SK-N-MC (cell line): ENCODE measurements around the gene ZNF358.

Experiments used
- DNase-seq: peaks from one replicate; pipeline ENCODE4 v3.0.0-alpha.2; 2011; ENCODE audit warnings: low read depth, low spot score
- H3K27ac ChIP-seq: fragments of 200-600 bp; sonication (generic); 2 replicates; pipeline ENCODE4 v1.5.1; 2016; ENCODE audit warnings: mixed run types
- H3K36me3 ChIP-seq: fragments of 200-600 bp; sonication (generic); 2 replicates; pipeline ENCODE4 v1.6.1; 2017; ENCODE audit warnings: antibody characterized with exemption, low read length, mixed read lengths; ENCODE audit not compliant: insufficient read depth
- H3K4me3 ChIP-seq: fragments of 200-600 bp; sonication (generic); 2 replicates; pipeline ENCODE4 v1.5.1; 2016
- H3K9ac ChIP-seq: fragments of 200-600 bp; sonication (generic); 2 replicates; pipeline ENCODE4 v1.8.0; 2017; ENCODE audit warnings: mixed run types, mixed read lengths; ENCODE audit not compliant: insufficient read length
- H3K9me3 ChIP-seq: fragments of 200-600 bp; sonication (generic); 2 replicates; pipeline ENCODE4 v1.6.1; 2017; ENCODE audit warnings: low read depth, mild to moderate bottlenecking, antibody characterized with exemption, low read length, moderate library complexity, mixed read lengths
- EZH2 ChIP-seq: fragments of 200-600 bp; sonication (generic); IDR thresholded peaks from one replicate; pipeline ENCODE4 v1.6.1; 2017; ENCODE audit warnings: antibody characterized with exemption
- FOXP2 ChIP-seq: optimal IDR thresholded peaks from 2 replicates; pipeline ENCODE3; 2011; ENCODE audit warnings: mild to moderate bottlenecking, moderate library complexity; ENCODE audit not compliant: insufficient read depth; ENCODE audit errors: extremely low read length, control extremely low read depth
- POLR2AphosphoS5 ChIP-seq: IDR thresholded peaks from 2 replicates; pipeline ENCODE4 v1.6.1; 2012; ENCODE audit warnings: mild to moderate bottlenecking, low read depth, low read length, borderline replicate concordance

ZNF358 gene

DNA sequence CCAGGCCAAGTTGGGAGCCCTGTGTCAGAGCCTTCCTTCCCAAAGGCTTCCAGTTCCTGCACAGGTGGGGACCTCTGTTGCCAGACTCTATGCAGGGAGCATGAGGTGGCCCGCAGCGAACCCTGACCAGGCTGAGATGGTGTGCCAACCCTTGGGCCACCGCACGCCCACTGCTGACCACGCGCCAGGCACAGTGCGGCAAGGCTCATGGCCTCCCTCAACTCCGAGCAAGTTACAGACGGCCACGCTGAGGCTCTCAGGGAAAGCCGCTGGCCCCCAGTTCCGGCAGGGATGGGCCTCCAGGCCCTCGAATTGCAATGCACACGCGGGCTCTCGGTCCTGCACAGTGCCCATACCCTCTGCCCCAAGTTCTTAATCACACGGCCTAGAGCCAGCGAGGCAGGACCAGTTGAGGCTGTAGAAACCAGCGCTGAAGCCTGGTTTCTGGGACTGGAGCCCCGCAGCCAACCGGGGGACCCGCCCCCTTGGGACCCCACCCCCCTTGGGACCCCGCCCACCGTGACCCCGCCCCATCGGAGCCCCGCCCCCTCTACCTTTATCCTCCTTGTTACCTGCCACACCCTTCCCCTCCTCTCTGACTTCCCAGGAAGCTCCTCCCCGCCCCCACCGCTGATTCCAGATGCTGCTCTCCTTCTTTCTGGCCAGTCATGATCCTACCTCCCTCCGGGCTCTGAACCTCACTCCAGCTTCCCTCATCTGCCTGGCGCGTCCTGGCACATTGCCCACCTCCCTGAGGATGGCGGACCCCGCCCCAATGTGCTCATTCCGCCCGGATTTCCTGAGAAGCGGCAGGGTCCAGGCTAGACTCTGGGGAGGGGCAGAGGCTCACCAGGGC lies 33.1 kb upstream of the ZNF358 start:
- Histone ChIP-seq H3K9me3 (no peaks in the 10 kb centered on the region), H3K4me3 (no peak overlapping the region), H3K27ac (no peak overlapping the region), H3K9ac (no peak overlapping the region), H3K36me3 (no peaks in the 10 kb centered on the region)
- DNase-seq: no peak
- TF ChIP-seq POLR2AphosphoS5 (no peak), EZH2 (no peak), FOXP2 (no peak)

DNA sequence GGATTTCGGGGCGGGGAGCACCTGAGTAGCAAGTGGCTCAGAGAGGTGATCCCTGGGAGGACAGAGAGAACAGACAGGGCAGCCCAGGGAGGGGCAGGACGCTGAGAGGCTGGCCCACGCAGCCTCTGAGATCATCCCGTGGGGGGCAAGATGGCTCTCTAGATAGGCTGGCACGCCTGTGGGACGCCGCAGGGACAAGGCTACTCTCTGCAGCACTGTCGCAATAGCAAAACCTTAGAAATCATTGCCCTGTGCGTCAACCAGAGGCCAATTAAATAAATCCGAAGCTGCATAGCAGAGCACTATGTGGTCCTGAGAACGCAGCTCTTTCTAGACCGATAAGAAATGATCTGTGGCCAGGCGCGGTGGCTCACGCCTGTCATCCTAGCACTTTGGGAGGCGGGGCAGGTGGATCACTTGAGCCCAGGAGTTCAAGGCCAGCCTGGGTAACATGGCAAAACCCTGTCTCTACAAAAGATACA lies 32.1 kb upstream of the ZNF358 start:
- no peak for DNase-seq
- TF ChIP-seq FOXP2: no peak
- TF ChIP-seq EZH2: no peak
- TF ChIP-seq POLR2AphosphoS5: no peak
- H3K36me3 ChIP-seq: no peaks in the 10 kb centered on the region
- no peaks in the 10 kb centered on the region for H3K9me3 ChIP-seq
- no peak overlapping the region for H3K9ac ChIP-seq
- H3K27ac ChIP-seq: no peak overlapping the region
- no peak overlapping the region for H3K4me3 ChIP-seq

GRCh38 chr19:7486923-7487322 lies 29.0 kb upstream of the ZNF358 start:
- Histone ChIP-seq H3K9ac (no peak overlapping the region), H3K4me3 (no peak overlapping the region), H3K9me3 (no peaks in the 10 kb centered on the region), H3K27ac (no peak overlapping the region), H3K36me3 (no peaks in the 10 kb centered on the region)
- no peak for TF ChIP-seq FOXP2
- no peak for TF ChIP-seq EZH2
- TF ChIP-seq POLR2AphosphoS5: no peak
- DNase-seq: no peak

GRCh38 chr19:7488736-7489353 lies 27.1 kb upstream of the ZNF358 start, which contains the start of gene PEX11G:
TSS of gene PEX11G (minus strand) at chr19:7489035. CDS start at chr19:7489010, 25 bp downstream.
- DNase-seq: no peak
- Histone ChIP-seq H3K9ac (no peak within 1 kb of the TSS), H3K4me3 (no peak within 1 kb of the TSS), H3K9me3 (no peaks in the 10 kb centered on the region), H3K36me3 (no peaks in the 10 kb centered on the region), H3K27ac (no peak within 1 kb of the TSS)
- TF ChIP-seq POLR2AphosphoS5 (peak; percentile 60; the same call in 1 of the 2 replicates), FOXP2 (no peak)

DNA sequence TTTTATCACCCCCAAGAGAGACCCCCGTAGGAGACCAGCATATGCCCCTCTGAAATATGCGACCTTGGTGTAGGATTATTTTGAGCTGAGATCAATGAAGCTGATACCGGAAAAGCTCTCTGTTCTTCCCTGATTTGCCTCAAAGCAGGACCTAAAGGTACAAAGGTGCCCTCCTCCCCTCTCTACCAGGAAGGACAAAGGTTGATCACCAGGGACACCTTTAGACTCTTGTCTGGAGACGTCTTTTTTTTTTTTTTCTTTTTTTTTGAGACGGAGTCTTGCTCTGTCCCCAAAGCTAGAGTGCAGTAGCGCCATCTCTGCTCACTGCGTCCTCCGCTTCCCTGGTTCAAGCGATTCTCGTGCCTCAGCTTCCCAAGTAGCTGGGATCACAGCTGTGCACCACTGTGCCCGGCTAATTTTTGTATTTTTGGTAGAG lies 26.3 kb upstream of the ZNF358 start:
- no peak overlapping the region for H3K27ac ChIP-seq
- H3K4me3 ChIP-seq: no peak overlapping the region
- no peak for TF ChIP-seq FOXP2
- TF ChIP-seq POLR2AphosphoS5: no peak
- TF ChIP-seq EZH2: no peak
- no peaks in the 10 kb centered on the region for H3K36me3 ChIP-seq
- H3K9ac ChIP-seq: no peak overlapping the region
- no peaks in the 10 kb centered on the region for H3K9me3 ChIP-seq
- DNase-seq: no peak

- no peak overlapping the region for H3K27ac ChIP-seq
- H3K4me3 ChIP-seq: no peak overlapping the region
- no peak for TF ChIP-seq FOXP2
- no peak overlapping the region for H3K9ac ChIP-seq
- H3K36me3 ChIP-seq: no peaks in the 10 kb centered on the region
- DNase-seq: no peak
- no peaks in the 10 kb centered on the region for H3K9me3 ChIP-seq
Observed at GRCh38 chr19:7492142-7492541, 23.8 kb upstream of the ZNF358 start.

DNA sequence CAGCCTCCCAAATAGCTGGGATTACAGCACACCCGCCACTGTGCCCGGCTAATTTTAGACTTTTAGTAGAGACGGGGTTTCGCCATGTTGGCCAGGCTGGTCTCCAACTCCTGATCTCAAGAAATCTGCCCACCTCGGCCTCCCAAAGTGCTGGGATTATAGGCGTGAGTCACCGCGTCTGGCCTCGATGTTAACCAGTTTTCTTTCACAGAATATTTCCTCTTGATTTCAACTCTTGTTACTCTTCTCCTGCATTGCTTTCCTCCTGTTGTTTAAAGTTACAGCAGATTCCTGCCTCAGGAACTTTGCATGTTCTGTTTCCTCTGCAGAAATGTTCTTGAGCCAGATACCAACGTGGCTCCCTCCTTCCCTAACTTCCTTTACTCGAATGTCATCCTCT lies 23.3 kb upstream of the ZNF358 start:
- no peak overlapping the region for H3K9ac ChIP-seq
- no peak for TF ChIP-seq POLR2AphosphoS5
- TF ChIP-seq EZH2: no peak
- no peak for TF ChIP-seq FOXP2
- H3K9me3 ChIP-seq: no peaks in the 10 kb centered on the region
- H3K27ac ChIP-seq: no peak overlapping the region
- H3K36me3 ChIP-seq: no peaks in the 10 kb centered on the region
- DNase-seq: no peak
- no peak overlapping the region for H3K4me3 ChIP-seq

DNA sequence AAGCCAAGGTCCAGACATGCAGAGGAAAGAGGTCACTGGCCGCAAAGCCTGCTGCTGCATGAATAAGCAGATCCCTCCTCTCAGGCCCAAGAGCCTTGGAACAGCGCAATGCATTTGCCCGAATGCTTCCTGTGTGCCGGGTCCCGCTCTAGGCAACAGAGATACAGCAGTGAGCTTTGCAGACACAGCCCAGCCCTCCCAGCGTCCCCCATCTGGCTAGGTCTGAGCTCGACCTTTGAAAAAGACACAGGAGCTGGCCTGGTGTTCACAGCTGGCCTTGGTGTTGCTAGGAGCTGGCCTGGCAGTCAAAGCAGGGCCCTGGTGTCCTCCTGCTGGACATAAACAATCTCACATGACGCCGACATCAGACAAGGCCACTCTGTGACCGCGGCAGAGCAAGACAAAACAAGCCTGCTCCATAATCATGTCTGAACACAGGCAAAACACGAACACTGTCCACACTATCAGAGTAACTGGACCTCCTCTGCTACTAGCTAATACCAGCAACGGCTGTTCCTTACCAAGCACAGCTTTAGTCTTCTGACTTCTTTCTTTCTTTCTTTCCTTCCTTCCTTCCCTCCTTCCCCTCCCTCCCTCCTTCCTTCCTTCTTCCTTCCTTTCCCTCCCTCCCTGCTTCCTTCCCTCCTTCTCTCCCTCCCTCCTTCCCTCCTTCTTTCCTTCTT lies 21.3 kb upstream of the ZNF358 start:
- no peaks in the 10 kb centered on the region for H3K36me3 ChIP-seq
- no peaks in the 10 kb centered on the region for H3K9me3 ChIP-seq
- no peak overlapping the region for H3K4me3 ChIP-seq
- no peak overlapping the region for H3K9ac ChIP-seq
- DNase-seq: no peak
- no peak overlapping the region for H3K27ac ChIP-seq
- TF ChIP-seq FOXP2 (no peak), EZH2 (no peak), POLR2AphosphoS5 (no peak)
